Hematopoietic multipotent progenitor cell (in vitro differentiated cells): ENCODE results near the gene CD1B. TPM values are rescaled to one million over a fixed set of nuclear protein-coding genes. Genes with fewer than 3 reads are reported as not detected.
"Not testable (repeated sequence)": the region's sequence is repeated elsewhere in the genome, so short reads cannot be mapped to it uniquely, and the experiment has no call there.

ENCODE experiments used
- DNase-seq, 3 donors: peaks; one replicate each; pipeline ENCODE4 v3.0.0-alpha.2; 2011 to 2015; ENCODE audit warnings: low read depth in 2 of 3, low spot score in 2 of 3
- total RNA-seq: library from RNA; depleted of rRNA; stranded (reverse); fragments of >200 nt; gene quantifications from one replicate; pipeline ENCODE4 v1.2.3, GENCODE V29; 2012

The CD1B gene
- not detected for total RNA-seq

- DNase-seq = no peak
These were observed at the start of gene CD1B for GRCh38 chr1:158331481-158332150. TSS of gene CD1B (minus strand) at chr1:158331531. CDS start at chr1:158331423, 108 bp downstream.

GRCh38 chr1:158374860-158375259, 43.5 kb upstream of the CD1B start:
- no peak for DNase-seq

- not testable (repeated sequence) for DNase-seq
These were observed 42.8 kb upstream of the CD1B start for GRCh38 chr1:158374101-158374500.

- DNase-seq = no peak
These were observed 40.0 kb upstream of the CD1B start for GRCh38 chr1:158371188-158371953.

- no peak for DNase-seq
These were observed 35.5 kb upstream of the CD1B start for GRCh38 chr1:158366783-158367182.

GRCh38 chr1:158362941-158363340, 31.6 kb upstream of the CD1B start:
- DNase-seq = no peak

- no peak for DNase-seq
These were observed 31.2 kb upstream of the CD1B start for GRCh38 chr1:158362482-158362881.

GRCh38 chr1:158357441-158357840, 26.1 kb upstream of the CD1B start:
- no peak for DNase-seq

- no peak for DNase-seq
These were observed 25.3 kb upstream of the CD1B start for GRCh38 chr1:158356616-158357015.

- DNase-seq = no peak
These were observed 24.5 kb upstream of the CD1B start for GRCh38 chr1:158355773-158356285.

- DNase-seq = no peak
These were observed 22.9 kb upstream of the CD1B start for GRCh38 chr1:158354255-158354654.

- DNase-seq = no peak
These were observed 22.2 kb upstream of the CD1B start, which contains the start of gene CD1E for GRCh38 chr1:158353303-158354075. TSS of gene CD1E (plus strand) at chr1:158353894. CDS start at chr1:158353989, 95 bp downstream.

- not testable (repeated sequence) for DNase-seq
These were observed 17.6 kb upstream of the CD1B start for GRCh38 chr1:158348946-158349345.

- not testable (repeated sequence) for DNase-seq
These were observed 5.1 kb upstream of the CD1B start for GRCh38 chr1:158336413-158336812.

GRCh38 chr1:158335213-158335532, 3.8 kb upstream of the CD1B start:
- no peak for DNase-seq

- no peak for DNase-seq
These were observed 3.3 kb upstream of the CD1B start for GRCh38 chr1:158334526-158335212.

GRCh38 chr1:158333405-158334155, 2.2 kb upstream of the CD1B start:
- DNase-seq = no peak

- no peak for DNase-seq
These were observed 265 bp downstream of the CD1B start for GRCh38 chr1:158331106-158331425.

GRCh38 chr1:158330391-158331105, 783 bp downstream of the CD1B start:
- no peak for DNase-seq
